HG02798 (cell line): Measurements from ENCODE around the gene HINFP.
"Not testable (repeated sequence)": the region's sequence is repeated elsewhere in the genome, so short reads cannot be mapped to it uniquely, and the experiment has no call there.

Source experiments
- ATAC-seq: cut with Tn5 transposase; IDR thresholded peaks from one replicate; pipeline ENCODE4 v1.9.1; 2021; ENCODE audit warnings: mild to moderate bottlenecking; ENCODE audit not compliant: unreplicated experiment, poor library complexity

Gene HINFP

GRCh38 chr11:119153049-119153818 is 31.9 kb downstream of the HINFP start:
- ATAC-seq, result no peak

GRCh38 chr11:119154178-119154577 is 32.8 kb downstream of the HINFP start:
- ATAC-seq, result no peak

- ATAC-seq, result no peak
Observed at GRCh38 chr11:119155733-119156492, 34.5 kb downstream of the HINFP start.

GRCh38 chr11:119156496-119156895 is 35.1 kb downstream of the HINFP start:
- ATAC-seq, result no peak

GRCh38 chr11:119157063-119157462 is 35.7 kb downstream of the HINFP start:
- no peak for ATAC-seq

- ATAC-seq, result no peak
Observed at GRCh38 chr11:119158467-119158866, 37.1 kb downstream of the HINFP start.

- ATAC-seq, result no peak
Observed at GRCh38 chr11:119160151-119160550, 38.8 kb downstream of the HINFP start.

- ATAC-seq, result no peak
Observed at GRCh38 chr11:119161871-119162270, 40.5 kb downstream of the HINFP start.

- no peak for ATAC-seq
Observed at GRCh38 chr11:119166368-119167076, 45.1 kb downstream of the HINFP start.

- not testable (repeated sequence) for ATAC-seq
Observed at GRCh38 chr11:119167077-119167458, 45.7 kb downstream of the HINFP start.

- no peak for ATAC-seq
Observed at GRCh38 chr11:119167933-119168332, 46.6 kb downstream of the HINFP start.

GRCh38 chr11:119168471-119169281 is 47.3 kb downstream of the HINFP start, which contains the start of gene NLRX1:
Gene NLRX1 (plus strand): TSS chr11:119168725. CDS start chr11:119171404, 2,679 bp downstream.
- ATAC-seq, result peak; percentile 91

- ATAC-seq, result peak; percentile 18
Observed at GRCh38 chr11:119169282-119169719, 47.9 kb downstream of the HINFP start.

GRCh38 chr11:119172513-119172912 is 51.1 kb downstream of the HINFP start:
- ATAC-seq, result no peak

GRCh38 chr11:119173453-119173852 is 52.1 kb downstream of the HINFP start:
- no peak for ATAC-seq

- ATAC-seq, result no peak
Observed at GRCh38 chr11:119175493-119176077, 54.2 kb downstream of the HINFP start.

GRCh38 chr11:119178166-119178680 is 56.8 kb downstream of the HINFP start:
- no peak for ATAC-seq

GRCh38 chr11:119179342-119179741 is 58.0 kb downstream of the HINFP start:
- no peak for ATAC-seq

- no peak for ATAC-seq
Observed at GRCh38 chr11:119179983-119180382, 58.6 kb downstream of the HINFP start.
